Endodermal cell (in vitro differentiated cells): ENCODE results near the gene LRRC49. TPM values are rescaled to one million over a fixed set of nuclear protein-coding genes. Genes with fewer than 3 reads are reported as not detected.
"Not testable (repeated sequence)": the region's sequence is repeated elsewhere in the genome, so short reads cannot be mapped to it uniquely, and the experiment has no call there.

Experiments
- DNase-seq: peaks from one replicate; pipeline ENCODE4 v3.0.0-alpha.2; 2017
- H3K27ac ChIP-seq: 2 replicates; pipeline ENCODE4 v1.5.1; 2013; ENCODE audit warnings: mild to moderate bottlenecking, low read depth, low read length, moderate library complexity
- H3K27me3 ChIP-seq: 2 replicates; pipeline ENCODE4 v1.6.1; 2013; ENCODE audit warnings: mild to moderate bottlenecking, low read length, moderate library complexity; ENCODE audit not compliant: insufficient read depth, control insufficient read depth, poor library complexity, severe bottlenecking
- H3K36me3 ChIP-seq: 2 replicates; pipeline ENCODE4 v1.7.0; 2013; ENCODE audit warnings: mild to moderate bottlenecking, low read length, moderate library complexity; ENCODE audit not compliant: control insufficient read depth, insufficient read depth
- H3K4me1 ChIP-seq: one replicate; pipeline ENCODE4 v1.7.0; 2013; ENCODE audit warnings: low read length; ENCODE audit not compliant: control insufficient read depth, insufficient read depth
- H3K4me3 ChIP-seq: 2 replicates; pipeline ENCODE4 v1.5.1; 2013; ENCODE audit warnings: mild to moderate bottlenecking, low read length, moderate library complexity
- H3K9ac ChIP-seq: 2 replicates; pipeline ENCODE4 v1.6.1; 2013; ENCODE audit warnings: mild to moderate bottlenecking, low read length, moderate library complexity; ENCODE audit not compliant: poor library complexity, severe bottlenecking; ENCODE audit errors: extremely low read depth
- H3K9me3 ChIP-seq: 2 replicates; pipeline ENCODE4 v1.6.1; 2013; ENCODE audit warnings: mild to moderate bottlenecking, low read length, moderate library complexity; ENCODE audit not compliant: control insufficient read depth
- H3K27ac Mint-ChIP-seq: 2 replicates; pipeline ENCODE4 v1.8.0; 2020; ENCODE audit warnings: mixed read lengths
- H3K27me3 Mint-ChIP-seq: 2 replicates; pipeline ENCODE4 v1.8.0; 2021; ENCODE audit warnings: mild to moderate bottlenecking, mixed read lengths; ENCODE audit not compliant: insufficient read depth
- H3K36me3 Mint-ChIP-seq: 2 replicates; pipeline ENCODE4 v1.8.0; 2020; ENCODE audit warnings: low read depth, mixed read lengths
- H3K4me1 Mint-ChIP-seq: 2 replicates; pipeline ENCODE4 v1.8.0; 2020; ENCODE audit warnings: mixed read lengths
- H3K4me3 Mint-ChIP-seq: 2 replicates; pipeline ENCODE4 v1.8.0; 2020; ENCODE audit warnings: mild to moderate bottlenecking, moderate library complexity, mixed read lengths
- H3K9me3 Mint-ChIP-seq: 2 replicates; pipeline ENCODE4 v1.8.0; 2020; ENCODE audit warnings: mild to moderate bottlenecking, mixed read lengths
- CTCF ChIP-seq: fragments of 200-600 bp; sonication (generic); conservative IDR thresholded peaks from 2 replicates; pipeline ENCODE4 v1.5.0; 2021; ENCODE audit warnings: antibody characterized with exemption, mild to moderate bottlenecking
- WGBS, 2 experiments: methylation state at CpG; one replicate each; pipeline versions ENCODE4 v1.1.5 to v1.1.7; 2013; ENCODE audit warnings: missing lambda C conversion rate in 2 of 2, mixed read lengths in 1 of 2; ENCODE audit not compliant: insufficient coverage in 1 of 2, insufficient read length in 1 of 2; 5-methylcytosine and 5-hydroxymethylcytosine counted together
- total RNA-seq, 2 donors: library from RNA; stranded (reverse); fragmentation: NEBNext Ultra II Directional in 1 of 2; extraction: Animal tissue kit (Norgen Biotek cat#: 25700) in 1 of 2; gene quantifications; 2 replicates in 1 of 2; 3 replicates in 1 of 2; pipeline ENCODE4 v1.2.1, GENCODE V29; 2021

The LRRC49 gene
- total RNA-seq, 2 donors from 2014 or later = 6.6 to 10.7 TPM

GRCh38 chr15:70870051-70870450 lies 22.6 kb upstream of the LRRC49 start:
- Histone ChIP-seq H3K36me3 (no peaks in the 10 kb centered on the region), H3K4me3 (no peak overlapping the region), H3K9me3 (peaks cover 16% of the 10 kb centered on the region), H3K9ac (no peak overlapping the region), H3K27me3 (no peaks in the 10 kb centered on the region), H3K4me1 (no peaks in the 10 kb centered on the region), H3K27ac (no peak overlapping the region)
- H3K9me3 Mint-ChIP-seq = peaks cover 29% of the 10 kb centered on the region
- no peak for DNase-seq
- no peak overlapping the region for H3K27ac Mint-ChIP-seq
- H3K36me3 Mint-ChIP-seq = peaks cover 9% of the 10 kb centered on the region
- peaks cover 11% of the 10 kb centered on the region for H3K4me1 Mint-ChIP-seq
- no peak overlapping the region for H3K4me3 Mint-ChIP-seq
- TF ChIP-seq CTCF = no peak
- H3K27me3 Mint-ChIP-seq = no peaks in the 10 kb centered on the region

GRCh38 chr15:70871490-70871889 lies 21.1 kb upstream of the LRRC49 start:
- H3K27me3 Mint-ChIP-seq, H3K36me3 ChIP-seq, H3K27ac ChIP-seq, H3K27ac Mint-ChIP-seq, H3K4me1 ChIP-seq, H3K36me3 Mint-ChIP-seq, H3K27me3 ChIP-seq, H3K4me3 Mint-ChIP-seq, H3K9ac ChIP-seq, DNase-seq, H3K4me3 ChIP-seq: not testable (repeated sequence)
- Mint-ChIP-seq H3K9me3 (peaks cover 29% of the 10 kb centered on the region), H3K4me1 (peaks cover 20% of the 10 kb centered on the region)
- H3K9me3 ChIP-seq = peaks cover 16% of the 10 kb centered on the region
- WGBS, 2 experiments = 90 to 96% methylated on average over 8 to 34 of the region's 34 CpGs

GRCh38 chr15:70873232-70874054 lies 19.2 kb upstream of the LRRC49 start:
- Mint-ChIP-seq H3K27ac (no peak overlapping the region), H3K27me3 (no peaks in the 10 kb centered on the region), H3K36me3 (peaks cover 9% of the 10 kb centered on the region), H3K4me3 (no peak overlapping the region), H3K4me1 (peaks cover 20% of the 10 kb centered on the region), H3K9me3 (peaks cover 29% of the 10 kb centered on the region)
- no peak for TF ChIP-seq CTCF
- Histone ChIP-seq H3K36me3 (no peaks in the 10 kb centered on the region), H3K9me3 (peaks cover 16% of the 10 kb centered on the region), H3K4me1 (no peaks in the 10 kb centered on the region), H3K27ac (no peak overlapping the region), H3K9ac (no peak overlapping the region), H3K4me3 (peak overlapping the region; percentile 15), H3K27me3 (no peaks in the 10 kb centered on the region)
- WGBS, 2 experiments = 83 to 95% methylated on average over 1 of the region's 2 CpGs
- no peak for DNase-seq
